SK-N-MC (cell line): ENCODE results near the gene TAF4.

Experiments
- EZH2 ChIP-seq: fragments of 200-600 bp; sonication (generic); IDR thresholded peaks from one replicate; pipeline ENCODE4 v1.6.1; 2017; ENCODE audit warnings: antibody characterized with exemption
- FOXP2 ChIP-seq: optimal IDR thresholded peaks from 2 replicates; pipeline ENCODE3; 2011; ENCODE audit warnings: mild to moderate bottlenecking, moderate library complexity; ENCODE audit not compliant: insufficient read depth; ENCODE audit errors: extremely low read length, control extremely low read depth
- POLR2AphosphoS5 ChIP-seq: IDR thresholded peaks from 2 replicates; pipeline ENCODE4 v1.6.1; 2012; ENCODE audit warnings: mild to moderate bottlenecking, low read depth, low read length, borderline replicate concordance

DNA sequence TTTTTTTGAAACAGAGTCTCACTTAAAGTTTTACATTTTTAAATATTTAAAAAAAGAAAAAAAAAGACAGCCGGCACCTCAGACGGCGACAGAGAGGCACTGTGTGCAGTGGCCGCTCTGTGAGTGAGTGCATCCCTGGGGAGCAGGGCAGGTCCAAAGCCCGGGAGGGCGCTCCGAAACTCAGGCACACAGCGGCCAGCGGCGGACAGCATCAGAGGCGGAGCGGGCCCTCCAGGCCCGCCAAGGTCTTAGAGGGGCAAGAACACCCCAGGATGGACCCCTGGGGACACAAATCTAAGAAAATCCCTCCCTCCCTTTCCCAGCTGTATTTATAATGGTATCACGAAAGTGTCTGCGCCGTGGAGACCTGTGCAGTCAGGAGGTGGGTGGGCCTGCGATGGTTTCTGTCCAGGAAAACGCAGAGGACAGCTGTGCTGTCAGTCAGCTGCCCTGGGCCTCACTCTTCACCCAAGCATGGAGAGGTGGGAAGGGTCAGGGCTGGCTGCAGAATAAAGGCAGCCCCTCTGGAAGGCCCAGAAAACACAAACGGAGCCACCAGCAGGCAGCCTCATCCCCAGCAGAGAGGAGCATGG is 43.8 kb downstream of the TAF4 start:
- TF ChIP-seq POLR2AphosphoS5 (no peak), EZH2 (no peak), FOXP2 (no peak)
